GM23338 (cell line): ENCODE results near the gene SRSF2. TPM values are rescaled to one million over a fixed set of nuclear protein-coding genes. Genes with fewer than 3 reads are reported as not detected.
"Not testable (repeated sequence)": the region's sequence is repeated elsewhere in the genome, so short reads cannot be mapped to it uniquely, and the experiment has no call there.

Source experiments
- ATAC-seq: fragments of 200-7000 bp; cut with Tn5 transposase; 3 replicates; pipeline ENCODE4 v1.9.1; 2020
- DNase-seq: peaks from one replicate; pipeline ENCODE4 v3.0.0-alpha.2; 2015; ENCODE audit warnings: low spot score
- H2AFZ ChIP-seq: fragments of 200-600 bp; sonication (generic); 2 replicates; pipeline ENCODE4 v1.8.0; 2016; ENCODE audit warnings: antibody characterized with exemption, mild to moderate bottlenecking, moderate library complexity
- H3F3A ChIP-seq: fragments of 200-600 bp; sonication (generic); replicated peaks from 2 replicates; pipeline ENCODE4 v1.8.0; 2017; ENCODE audit warnings: antibody characterized with exemption, mixed run types, low read depth
- H3K27ac ChIP-seq: fragments of 200-600 bp; sonication (generic); 2 replicates; pipeline ENCODE4 v1.6.1; 2016; ENCODE audit warnings: low read depth
- H3K27me3 ChIP-seq: fragments of 200-600 bp; sonication (generic); 2 replicates; pipeline ENCODE4 v1.8.0; 2016; ENCODE audit warnings: mild to moderate bottlenecking, mixed run types, moderate library complexity; ENCODE audit not compliant: insufficient read depth
- H3K36me3 ChIP-seq: fragments of 200-600 bp; sonication (generic); 2 replicates; pipeline ENCODE4 v1.8.0; 2016; ENCODE audit warnings: mild to moderate bottlenecking; ENCODE audit not compliant: insufficient read depth
- H3K4me1 ChIP-seq: fragments of 200-600 bp; sonication (generic); 2 replicates; pipeline ENCODE4 v1.8.0; 2016; ENCODE audit warnings: mild to moderate bottlenecking, moderate library complexity; ENCODE audit not compliant: insufficient read depth
- H3K4me2 ChIP-seq: fragments of 200-600 bp; sonication (generic); 2 replicates; pipeline ENCODE4 v1.7.1; 2017; ENCODE audit warnings: mixed run types
- H3K4me3 ChIP-seq: fragments of 200-600 bp; sonication (generic); 2 replicates; pipeline ENCODE4 v1.6.1; 2016; ENCODE audit warnings: mixed run types
- H3K79me2 ChIP-seq: fragments of 200-600 bp; sonication (generic); replicated peaks from 2 replicates; pipeline ENCODE4 v1.8.0; 2017; ENCODE audit warnings: mild to moderate bottlenecking; ENCODE audit not compliant: insufficient read depth
- H3K9me2 ChIP-seq: fragments of 200-600 bp; sonication (generic); 2 replicates; pipeline ENCODE4 v1.8.0; 2017; ENCODE audit not compliant: insufficient read depth
- H4K20me1 ChIP-seq: fragments of 200-600 bp; sonication (generic); replicated peaks from 2 replicates; pipeline ENCODE4 v1.8.0; 2017; ENCODE audit warnings: mild to moderate bottlenecking; ENCODE audit not compliant: insufficient read depth
- H3K27ac Mint-ChIP-seq: 2 replicates; pipeline ENCODE4 v1.8.0; 2020; ENCODE audit warnings: inconsistent platforms, mild to moderate bottlenecking, moderate library complexity, mixed read lengths
- H3K27me3 Mint-ChIP-seq: 3 replicates; pipeline ENCODE4 v1.8.0; 2022; ENCODE audit warnings: low read depth, mild to moderate bottlenecking, moderate library complexity, mixed read lengths, inconsistent platforms; ENCODE audit not compliant: insufficient read depth, poor library complexity
- H3K36me3 Mint-ChIP-seq: 3 replicates; pipeline ENCODE4 v1.8.0; 2021; ENCODE audit warnings: low read depth, mild to moderate bottlenecking, inconsistent platforms, moderate library complexity, mixed read lengths
- H3K4me1 Mint-ChIP-seq: 3 replicates; pipeline ENCODE4 v1.8.0; 2020; ENCODE audit warnings: mild to moderate bottlenecking, inconsistent platforms, mixed read lengths
- H3K4me3 Mint-ChIP-seq: 3 replicates; pipeline ENCODE4 v1.8.0; 2021; ENCODE audit warnings: moderate library complexity, mild to moderate bottlenecking, inconsistent platforms, mixed read lengths
- H3K9me3 Mint-ChIP-seq: 3 replicates; pipeline ENCODE4 v1.8.0; 2020; ENCODE audit warnings: moderate library complexity, mild to moderate bottlenecking, inconsistent platforms, mixed read lengths
- POLR2AphosphoS5 ChIP-seq: IDR thresholded peaks from 2 replicates; pipeline ENCODE4 v1.6.1; 2016; ENCODE audit warnings: antibody characterized with exemption, low read depth
- REST ChIP-seq: IDR thresholded peaks from one replicate; pipeline ENCODE4 v1.6.1; 2018; ENCODE audit warnings: antibody characterized with exemption; ENCODE audit not compliant: unreplicated experiment
- ZNF462 ChIP-seq: fragments of 250-450 bp; sonication (Bioruptor Pico); IDR thresholded peaks from 2 replicates; pipeline ENCODE4 v1.5.0; 2020; ENCODE audit warnings: mild to moderate bottlenecking, moderate library complexity
- polyA plus RNA-seq: library from polyadenylated mRNA; unstranded; fragments of >200 nt; fragmentation: Nextera tagmentation; extraction: Ambion mirVana; gene quantifications from 2 replicates; pipeline ENCODE4 v1.2.1, GENCODE V29; 2016
- total RNA-seq: library from RNA; depleted of rRNA; stranded (reverse); fragments of >200 nt; shearing (Covaris generic); gene quantifications from 2 replicates; pipeline ENCODE4 v1.2.3, GENCODE V29; 2014

SRSF2 gene
- total and polyA plus RNA-seq, 2 experiments from 2014 or later: 317 to 547 TPM

GRCh38 chr17:76745785-76746184 is 8.7 kb upstream of the SRSF2 start:
- H3K4me3 ChIP-seq, H2AFZ ChIP-seq, H3K27me3 Mint-ChIP-seq, H4K20me1 ChIP-seq, H3K4me1 Mint-ChIP-seq, DNase-seq, H3K27ac Mint-ChIP-seq, H3K27me3 ChIP-seq, ATAC-seq, H3K4me1 ChIP-seq, H3K4me2 ChIP-seq, H3K9me3 Mint-ChIP-seq, H3K9me2 ChIP-seq, H3K79me2 ChIP-seq, H3K27ac ChIP-seq, H3F3A ChIP-seq, H3K36me3 ChIP-seq, H3K4me3 Mint-ChIP-seq: not testable (repeated sequence)
- H3K36me3 Mint-ChIP-seq: peaks cover 43% of the 10 kb centered on the region

- Mint-ChIP-seq H3K36me3 (peaks cover 40% of the 10 kb centered on the region), H3K9me3 (no peaks in the 10 kb centered on the region)
Observed at GRCh38 chr17:76744747-76745146, 7.6 kb upstream of the SRSF2 start.

GRCh38 chr17:76742958-76743357 is 5.8 kb upstream of the SRSF2 start:
- no peaks in the 10 kb centered on the region for H3K9me2 ChIP-seq
- no peak overlapping the region for H2AFZ ChIP-seq
- peaks cover 2% of the 10 kb centered on the region for H3K27me3 Mint-ChIP-seq
- H3K27me3 ChIP-seq: no peaks in the 10 kb centered on the region
- H3K4me1 ChIP-seq: peaks cover 5% of the 10 kb centered on the region; the same call in 1 of the 2 replicates
- H3K36me3 Mint-ChIP-seq: peaks cover 40% of the 10 kb centered on the region
- no peak for DNase-seq
- no peak overlapping the region for H3K27ac ChIP-seq
- no peaks in the 10 kb centered on the region for H4K20me1 ChIP-seq
- 0 out of 2 replicates have a peak, but pooled peaks cover 5% of the 10 kb centered on the region for H3K36me3 ChIP-seq
- peaks cover 6% of the 10 kb centered on the region for H3K4me1 Mint-ChIP-seq
- H3K9me3 Mint-ChIP-seq: no peaks in the 10 kb centered on the region; the same call in 2 of the 3 replicates
- no peak overlapping the region for H3K4me3 Mint-ChIP-seq
- H3K27ac Mint-ChIP-seq: no peak overlapping the region
- H3K4me3 ChIP-seq: no peak overlapping the region
- H3K4me2 ChIP-seq: no peak overlapping the region
- H3K79me2 ChIP-seq: peaks cover 16% of the 10 kb centered on the region
- H3F3A ChIP-seq: no peaks in the 10 kb centered on the region
- no peak for ATAC-seq
- TF ChIP-seq ZNF462 (CRISPR knock-in tag) (no peak), POLR2AphosphoS5 (no peak)

More at GRCh38 chr17:76744747-76745146, 7.6 kb upstream of the SRSF2 start:
- 0 out of 2 replicates have a peak, but pooled peaks cover under 1% of the 10 kb centered on the region for H3K79me2 ChIP-seq
- no peak overlapping the region for H2AFZ ChIP-seq
- no peak overlapping the region for H3K27ac ChIP-seq
- no peak overlapping the region for H3K27ac Mint-ChIP-seq
- H3K27me3 ChIP-seq: no peaks in the 10 kb centered on the region
- no peaks in the 10 kb centered on the region for H3F3A ChIP-seq
- ATAC-seq (no peak), DNase-seq (no peak)
- H3K27me3 Mint-ChIP-seq: peaks cover 2% of the 10 kb centered on the region
- no peaks in the 10 kb centered on the region for H3K4me1 Mint-ChIP-seq
- H3K4me2 ChIP-seq: no peak overlapping the region
- H3K9me2 ChIP-seq: no peaks in the 10 kb centered on the region
- H3K4me3 Mint-ChIP-seq: no peak overlapping the region
- H3K36me3 ChIP-seq: 0 out of 2 replicates have a peak, but pooled peaks cover 5% of the 10 kb centered on the region
- no peak for TF ChIP-seq REST
- H3K4me1 ChIP-seq: no peaks in the 10 kb centered on the region
- no peaks in the 10 kb centered on the region for H4K20me1 ChIP-seq
- H3K4me3 ChIP-seq: no peak overlapping the region
